GM12874 (cell line): ENCODE measurements around the gene NXPH3.

Experiments
- CTCF ChIP-seq: IDR thresholded peaks from 2 replicates; pipeline ENCODE4 v1.5.1; 2011; ENCODE audit warnings: low read depth, mild to moderate bottlenecking, control low read depth, low read length, moderate library complexity; ENCODE audit not compliant: insufficient read depth

NXPH3 gene

GRCh38 chr17:49630113-49630900, 54.6 kb downstream of the NXPH3 start:
- no peak for TF ChIP-seq CTCF

GRCh38 chr17:49631496-49631895, 55.8 kb downstream of the NXPH3 start:
- TF ChIP-seq CTCF: no peak
